ENCODE results near the gene PLEKHH3.

DNA sequence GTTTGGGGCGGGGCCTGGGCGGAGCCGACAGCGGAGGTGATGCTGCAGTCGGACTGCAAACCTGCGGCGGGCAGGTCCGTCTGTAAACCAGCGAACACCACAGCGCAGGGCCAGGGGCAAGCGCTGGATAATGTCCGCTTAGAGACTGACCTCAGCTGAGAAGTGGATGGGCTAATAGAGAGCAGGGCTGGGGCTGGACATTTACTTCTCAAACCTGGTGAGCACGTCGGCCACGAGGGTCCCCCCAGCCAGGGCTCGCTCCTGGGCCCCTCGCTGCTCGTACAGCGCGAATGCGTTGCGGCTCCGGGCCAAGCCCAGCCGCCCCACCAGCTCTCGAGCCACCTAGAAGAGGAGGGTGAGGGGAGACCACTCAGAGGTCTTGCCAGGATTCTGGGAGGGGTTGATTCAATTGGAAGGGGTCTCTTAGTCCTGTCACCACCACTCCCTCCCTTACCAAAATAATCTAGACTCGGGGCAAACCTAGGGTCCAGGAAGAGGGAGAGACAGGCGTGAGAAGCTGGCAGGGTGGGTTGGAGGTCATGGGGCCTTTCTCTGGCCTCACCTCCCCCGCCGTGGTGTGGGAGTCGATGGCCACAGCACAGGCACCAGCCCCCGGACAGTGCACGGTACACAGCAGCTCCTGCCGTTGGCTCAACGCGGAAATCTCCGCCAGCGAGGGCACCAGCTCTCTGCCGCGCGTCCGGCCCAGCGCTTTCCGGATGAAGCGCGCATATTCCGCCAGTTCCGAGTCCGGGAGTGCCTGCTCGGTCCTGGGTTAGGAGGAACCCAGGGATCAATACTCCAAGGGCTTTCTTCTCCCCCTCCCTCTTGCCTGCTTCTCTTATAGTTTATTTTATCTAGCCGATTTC lies 5.8 kb downstream of the PLEKHH3 start:
- TF ChIP-seq, protein P1, sequence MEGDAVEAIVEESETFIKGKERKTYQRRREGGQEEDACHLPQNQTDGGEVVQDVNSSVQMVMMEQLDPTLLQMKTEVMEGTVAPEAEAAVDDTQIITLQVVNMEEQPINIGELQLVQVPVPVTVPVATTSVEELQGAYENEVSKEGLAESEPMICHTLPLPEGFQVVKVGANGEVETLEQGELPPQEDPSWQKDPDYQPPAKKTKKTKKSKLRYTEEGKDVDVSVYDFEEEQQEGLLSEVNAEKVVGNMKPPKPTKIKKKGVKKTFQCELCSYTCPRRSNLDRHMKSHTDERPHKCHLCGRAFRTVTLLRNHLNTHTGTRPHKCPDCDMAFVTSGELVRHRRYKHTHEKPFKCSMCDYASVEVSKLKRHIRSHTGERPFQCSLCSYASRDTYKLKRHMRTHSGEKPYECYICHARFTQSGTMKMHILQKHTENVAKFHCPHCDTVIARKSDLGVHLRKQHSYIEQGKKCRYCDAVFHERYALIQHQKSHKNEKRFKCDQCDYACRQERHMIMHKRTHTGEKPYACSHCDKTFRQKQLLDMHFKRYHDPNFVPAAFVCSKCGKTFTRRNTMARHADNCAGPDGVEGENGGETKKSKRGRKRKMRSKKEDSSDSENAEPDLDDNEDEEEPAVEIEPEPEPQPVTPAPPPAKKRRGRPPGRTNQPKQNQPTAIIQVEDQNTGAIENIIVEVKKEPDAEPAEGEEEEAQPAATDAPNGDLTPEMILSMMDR (IDR thresholded peaks at IDR 0.05; ENCODE audit: borderline replicate concordance, extremely low read depth, low read length, poor library complexity, severe bottlenecking), result no peak
- TF ChIP-seq EZH2 (IDR thresholded peaks at IDR 0.05; ENCODE audit: borderline replicate concordance, low read depth, low read length, severe bottlenecking), result no peak

All from DND-41 (cell line).